Neutrophil (primary cell): ENCODE data around the gene CDK5R2.

ENCODE experiments used
- H3K27ac ChIP-seq: fragments of 200-600 bp; sonication (generic); 2 replicates; pipeline ENCODE4 v1.5.1; 2016; ENCODE audit warnings: mild to moderate bottlenecking, moderate library complexity
- H3K27me3 ChIP-seq: fragments of 200-600 bp; sonication (generic); 2 replicates; pipeline ENCODE4 v1.6.0; 2016; ENCODE audit warnings: mild to moderate bottlenecking
- H3K36me3 ChIP-seq: fragments of 200-600 bp; sonication (generic); 2 replicates; pipeline ENCODE4 v1.5.1; 2017
- H3K4me1 ChIP-seq, 2 experiments: fragments of 200-600 bp in 1 of 2; sonication (generic) in 1 of 2; 1 replicate in 1 of 2; 2 replicates in 1 of 2; pipeline versions ENCODE4 v1.5.1 to v1.6.1; 2013 to 2016; ENCODE audit warnings: low read depth in 1 of 2, low read length in 1 of 2, mild to moderate bottlenecking in 1 of 2, moderate library complexity in 1 of 2; ENCODE audit not compliant: control insufficient read depth in 1 of 2, insufficient read depth in 1 of 2
- H3K4me3 ChIP-seq, 2 experiments: fragments of 200-600 bp in 1 of 2; sonication (generic) in 1 of 2; 1 replicate in 1 of 2; 2 replicates in 1 of 2; pipeline ENCODE4 v1.5.1; 2013 to 2016; ENCODE audit warnings: low read depth in 1 of 2, low read length in 1 of 2, mild to moderate bottlenecking in 1 of 2, moderate library complexity in 1 of 2
- H3K9me3 ChIP-seq: fragments of 200-600 bp; sonication (generic); 2 replicates; pipeline ENCODE4 v1.5.1; 2016
- TF ChIP-seq, protein P1 (sequence below): fragments of 200-600 bp; sonication (generic); IDR thresholded peaks from 2 replicates; pipeline ENCODE4 v1.5.1; 2016; ENCODE audit warnings: antibody characterized with exemption

The CDK5R2 gene

DNA sequence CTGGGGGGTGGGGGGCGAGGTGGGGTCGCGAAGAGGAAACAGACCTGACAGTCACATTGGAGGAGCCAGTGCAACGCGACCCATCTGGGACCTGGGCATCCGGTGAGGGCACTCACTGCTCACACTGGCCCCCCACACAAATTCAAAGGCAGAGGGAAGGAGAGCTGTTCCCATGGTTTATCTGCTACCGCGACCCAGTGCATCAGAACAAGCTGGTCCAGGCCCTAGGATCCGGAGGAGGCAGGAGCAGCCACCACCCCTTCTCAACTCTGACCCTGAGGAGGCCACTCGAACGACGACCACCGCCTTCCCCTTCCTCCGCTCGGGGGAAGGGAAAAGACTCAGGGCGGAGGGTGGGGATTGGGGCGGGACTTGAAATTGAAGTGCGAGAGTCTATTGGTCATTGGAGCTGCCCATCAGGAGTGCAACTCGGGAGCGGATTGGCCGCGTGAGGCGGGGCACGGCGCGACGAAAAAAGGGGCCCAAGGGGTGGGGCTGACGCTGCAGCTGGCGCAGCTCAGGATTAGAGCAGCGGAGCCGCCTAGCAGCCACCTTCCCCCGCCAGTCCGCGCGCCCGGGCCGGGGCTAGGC, at the start of gene CDK5R2:
TSS of gene CDK5R2 (plus strand) at position 526 of the 591 bp plus-strand sequence. CDS start 155 bp downstream, outside the sequence.
- Histone ChIP-seq H3K27me3 (peaks cover 100% of the 10 kb centered on the region), H3K4me3 (no peak within 1 kb of the TSS), H3K36me3 (no peaks in the 10 kb centered on the region), H3K4me1 (peaks cover 0 to 4% of the 10 kb centered on the region in 2 experiments), H3K9me3 (no peaks in the 10 kb centered on the region), H3K27ac (no peak within 1 kb of the TSS)
- TF ChIP-seq, protein P1, sequence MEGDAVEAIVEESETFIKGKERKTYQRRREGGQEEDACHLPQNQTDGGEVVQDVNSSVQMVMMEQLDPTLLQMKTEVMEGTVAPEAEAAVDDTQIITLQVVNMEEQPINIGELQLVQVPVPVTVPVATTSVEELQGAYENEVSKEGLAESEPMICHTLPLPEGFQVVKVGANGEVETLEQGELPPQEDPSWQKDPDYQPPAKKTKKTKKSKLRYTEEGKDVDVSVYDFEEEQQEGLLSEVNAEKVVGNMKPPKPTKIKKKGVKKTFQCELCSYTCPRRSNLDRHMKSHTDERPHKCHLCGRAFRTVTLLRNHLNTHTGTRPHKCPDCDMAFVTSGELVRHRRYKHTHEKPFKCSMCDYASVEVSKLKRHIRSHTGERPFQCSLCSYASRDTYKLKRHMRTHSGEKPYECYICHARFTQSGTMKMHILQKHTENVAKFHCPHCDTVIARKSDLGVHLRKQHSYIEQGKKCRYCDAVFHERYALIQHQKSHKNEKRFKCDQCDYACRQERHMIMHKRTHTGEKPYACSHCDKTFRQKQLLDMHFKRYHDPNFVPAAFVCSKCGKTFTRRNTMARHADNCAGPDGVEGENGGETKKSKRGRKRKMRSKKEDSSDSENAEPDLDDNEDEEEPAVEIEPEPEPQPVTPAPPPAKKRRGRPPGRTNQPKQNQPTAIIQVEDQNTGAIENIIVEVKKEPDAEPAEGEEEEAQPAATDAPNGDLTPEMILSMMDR = no peak

DNA sequence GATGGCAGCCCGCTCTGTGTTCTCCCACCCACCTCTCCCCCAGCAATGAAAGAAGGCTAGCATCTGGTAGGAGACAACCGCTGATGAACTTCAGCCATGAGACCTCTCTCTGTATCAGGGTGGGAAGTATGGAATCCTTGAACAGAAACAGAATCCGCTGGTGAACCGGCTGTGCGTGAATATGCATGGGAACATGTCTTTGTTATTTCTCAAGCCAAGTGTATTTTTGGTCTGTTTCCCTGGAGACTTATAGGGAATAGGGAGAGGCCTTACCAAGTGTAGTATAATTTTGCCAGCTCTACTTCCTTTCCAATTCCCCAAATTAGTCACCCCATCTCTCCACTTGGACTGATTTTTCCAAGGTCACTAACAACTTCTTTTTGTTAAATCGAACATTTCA, 48.7 kb upstream of the CDK5R2 start:
- H3K27me3 ChIP-seq = peaks cover 92% of the 10 kb centered on the region
- no peak overlapping the region for H3K27ac ChIP-seq
- TF ChIP-seq, protein P1 = no peak
- H3K36me3 ChIP-seq = no peaks in the 10 kb centered on the region
- no peak overlapping the region for H3K4me3 ChIP-seq
- H3K4me1 ChIP-seq = peaks cover 6 to 10% of the 10 kb centered on the region in 2 experiments
- no peaks in the 10 kb centered on the region for H3K9me3 ChIP-seq

DNA sequence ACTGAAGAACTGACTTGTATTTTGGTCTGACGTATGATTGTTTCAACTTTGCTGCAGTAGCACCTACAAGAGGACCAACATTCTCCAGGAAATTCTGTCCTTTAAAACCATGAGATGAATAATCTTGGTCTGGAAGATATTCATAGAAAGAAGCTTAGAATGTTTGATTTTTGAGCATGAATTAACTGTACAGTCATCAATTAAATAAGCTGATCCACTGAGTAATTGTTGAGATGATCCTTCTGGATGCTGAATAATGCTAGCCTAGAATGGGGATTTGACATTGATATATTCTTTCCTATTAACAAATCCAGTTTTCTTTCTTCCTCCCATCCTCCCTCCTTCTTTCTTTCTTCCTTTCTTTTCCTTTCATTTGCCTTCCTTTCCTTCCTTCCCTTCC, 39.0 kb upstream of the CDK5R2 start:
- TF ChIP-seq, protein P1 = no peak
- peaks cover 70% of the 10 kb centered on the region for H3K27me3 ChIP-seq
- no peaks in the 10 kb centered on the region for H3K4me1 ChIP-seq
- H3K36me3 ChIP-seq = no peaks in the 10 kb centered on the region
- no peak overlapping the region for H3K4me3 ChIP-seq
- H3K27ac ChIP-seq = no peak overlapping the region
- no peaks in the 10 kb centered on the region for H3K9me3 ChIP-seq

DNA sequence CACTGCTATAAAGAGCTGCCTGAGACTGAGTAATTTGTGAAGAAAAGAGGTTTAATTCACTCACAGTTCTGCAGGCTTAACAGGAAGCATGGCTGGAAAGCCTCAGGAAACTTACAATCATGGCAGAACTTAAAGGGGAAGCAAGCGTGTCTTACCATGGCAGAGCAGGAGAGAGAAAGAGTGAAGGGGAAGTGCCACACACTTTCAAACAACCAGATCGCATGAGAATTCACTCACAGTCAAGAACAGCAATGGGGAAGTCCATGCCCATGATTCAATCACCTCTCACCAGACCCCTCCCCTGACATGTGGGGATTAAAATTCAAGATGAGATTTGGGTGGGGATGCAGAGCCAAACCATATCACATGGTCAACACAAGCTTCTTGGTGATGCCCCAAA, 34.7 kb upstream of the CDK5R2 start:
- no peak overlapping the region for H3K4me3 ChIP-seq
- H3K27me3 ChIP-seq = peaks cover 56% of the 10 kb centered on the region
- TF ChIP-seq, protein P1 = no peak

DNA sequence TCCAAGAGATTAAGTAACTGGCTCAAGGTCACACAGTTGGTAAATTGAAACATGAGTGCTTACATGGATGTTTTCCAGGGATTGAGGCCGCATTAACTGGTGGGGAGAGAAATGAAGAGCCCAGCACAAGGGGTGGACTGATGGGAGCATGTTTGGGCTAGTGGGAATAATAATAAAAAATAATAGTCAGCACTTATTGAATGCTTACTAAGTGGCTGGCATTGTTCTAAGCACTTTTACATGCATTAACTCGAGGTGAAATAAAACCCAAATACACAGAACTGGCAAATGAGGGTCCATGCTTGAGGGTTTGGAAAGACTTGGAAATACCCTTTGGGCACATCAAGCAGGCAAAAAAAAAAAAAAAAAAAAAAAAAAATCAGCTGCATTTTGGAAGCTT, 34.0 kb upstream of the CDK5R2 start:
- no peak overlapping the region for H3K27ac ChIP-seq
- no peaks in the 10 kb centered on the region for H3K36me3 ChIP-seq
- TF ChIP-seq, protein P1 = no peak
- no peaks in the 10 kb centered on the region for H3K4me1 ChIP-seq
- no peak overlapping the region for H3K4me3 ChIP-seq
- peaks cover 49% of the 10 kb centered on the region for H3K27me3 ChIP-seq
- no peaks in the 10 kb centered on the region for H3K9me3 ChIP-seq

More for the DNA sequence above, 34.7 kb upstream of the CDK5R2 start:
- H3K9me3 ChIP-seq = no peaks in the 10 kb centered on the region
- H3K36me3 ChIP-seq = no peaks in the 10 kb centered on the region
- no peaks in the 10 kb centered on the region for H3K4me1 ChIP-seq
- no peak overlapping the region for H3K27ac ChIP-seq
